ENCODE results near the gene METTL25B. TPM values are rescaled to one million over a fixed set of nuclear protein-coding genes. Genes with fewer than 3 reads are reported as not detected.

Gene METTL25B
- total RNA-seq, 1 experiment from 2014 or later: 10.4 TPM

DNA sequence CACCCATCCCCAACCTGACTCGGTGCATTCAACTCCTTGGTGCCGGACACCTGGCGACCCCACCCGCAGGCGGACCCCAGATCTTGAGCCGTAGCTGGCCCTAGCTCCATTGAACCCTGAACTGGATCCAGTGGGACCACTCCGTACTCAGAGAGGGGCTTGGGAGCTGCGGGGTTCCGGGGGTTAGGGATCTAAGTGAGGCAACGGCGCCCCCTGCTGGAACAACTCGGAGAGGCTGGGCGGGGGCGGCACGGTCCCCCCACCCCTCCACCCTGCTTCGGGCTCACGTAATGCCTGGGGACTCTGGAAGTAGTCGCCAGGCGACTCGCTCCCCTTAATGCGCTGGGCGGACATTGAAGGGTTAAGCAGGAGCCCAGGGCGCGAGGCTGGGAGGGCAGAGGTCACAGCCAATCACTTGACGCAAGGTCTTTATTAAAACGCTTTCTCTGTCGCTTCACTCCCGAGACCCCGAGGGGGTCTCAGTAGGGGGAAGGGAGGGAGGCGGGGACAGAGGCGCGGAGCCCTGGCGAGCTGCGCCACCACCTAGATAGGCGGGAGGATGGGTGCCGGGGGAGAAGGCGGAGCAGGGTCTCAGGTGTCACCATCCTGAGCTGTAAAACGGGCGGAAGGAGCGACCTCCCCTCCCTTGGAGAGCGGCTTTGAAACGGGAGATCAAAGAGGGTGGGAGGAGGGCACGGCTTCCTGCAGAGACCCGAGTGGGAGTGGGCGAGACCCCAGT is 22.2 kb upstream of the METTL25B start:
- ATAC-seq (peak; percentile 29), DNase-seq (peak; percentile 72)
- Histone ChIP-seq H2AFZ (ENCODE audit: low read length) (peak overlapping the region; percentile 83), H3K4me2 (ENCODE audit: low read length) (peak overlapping the region; percentile 98), H3K27ac (ENCODE audit: low read length) (no peak overlapping the region), H3K9me2 (replicated peaks; ENCODE audit: low read length) (no peaks in the 10 kb centered on the region), H3K79me2 (ENCODE audit: low read length) (peaks cover 17% of the 10 kb centered on the region), H3K27me3 (ENCODE audit: low read length) (no peaks in the 10 kb centered on the region), H3K9me3 (ENCODE audit: low read length) (no peaks in the 10 kb centered on the region), H3K4me1 (ENCODE audit: insufficient read depth, low read length) (peaks cover 58% of the 10 kb centered on the region), H4K20me1 (ENCODE audit: low read length) (no peaks in the 10 kb centered on the region), H3F3A (ENCODE audit: low read length, unreplicated experiment) (no peaks in the 10 kb centered on the region), H3K9ac (ENCODE audit: low read length) (peak overlapping the region; percentile 63), H3K36me3 (ENCODE audit: low read depth, low read length) (no peaks in the 10 kb centered on the region), H3K4me3 (ENCODE audit: low read length) (peak overlapping the region; percentile 71)
- TF ChIP-seq, protein P1, sequence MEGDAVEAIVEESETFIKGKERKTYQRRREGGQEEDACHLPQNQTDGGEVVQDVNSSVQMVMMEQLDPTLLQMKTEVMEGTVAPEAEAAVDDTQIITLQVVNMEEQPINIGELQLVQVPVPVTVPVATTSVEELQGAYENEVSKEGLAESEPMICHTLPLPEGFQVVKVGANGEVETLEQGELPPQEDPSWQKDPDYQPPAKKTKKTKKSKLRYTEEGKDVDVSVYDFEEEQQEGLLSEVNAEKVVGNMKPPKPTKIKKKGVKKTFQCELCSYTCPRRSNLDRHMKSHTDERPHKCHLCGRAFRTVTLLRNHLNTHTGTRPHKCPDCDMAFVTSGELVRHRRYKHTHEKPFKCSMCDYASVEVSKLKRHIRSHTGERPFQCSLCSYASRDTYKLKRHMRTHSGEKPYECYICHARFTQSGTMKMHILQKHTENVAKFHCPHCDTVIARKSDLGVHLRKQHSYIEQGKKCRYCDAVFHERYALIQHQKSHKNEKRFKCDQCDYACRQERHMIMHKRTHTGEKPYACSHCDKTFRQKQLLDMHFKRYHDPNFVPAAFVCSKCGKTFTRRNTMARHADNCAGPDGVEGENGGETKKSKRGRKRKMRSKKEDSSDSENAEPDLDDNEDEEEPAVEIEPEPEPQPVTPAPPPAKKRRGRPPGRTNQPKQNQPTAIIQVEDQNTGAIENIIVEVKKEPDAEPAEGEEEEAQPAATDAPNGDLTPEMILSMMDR (conservative IDR thresholded peaks at IDR 0.05; ENCODE audit: low read depth, low read length): peak; percentile 99
- TF ChIP-seq EZH2phosphoT487 (IDR thresholded peaks at IDR 0.05; ENCODE audit: borderline replicate concordance, low read length): no peak
- ChIA-PET POLR2A (ENCODE audit: unreplicated experiment) (interaction anchor here (0.5 to 1.0 kb wide), 3 partner anchors 15 to 17 kb away, joined by 3 to 7 read pairs (median 4); no protein-coding TSS in a partner anchor), CTCF (interaction anchor here (0.5 to 3.7 kb wide), 8 partner anchors 14 to 51 kb away, joined by 3 to 84 read pairs (median 3); no protein-coding TSS in a partner anchor)
- intact Hi-C loops (cut with micrococcal nuclease): loop anchor here (1.0 kb wide), 1 partner anchor 17 kb away; no protein-coding TSS in a partner anchor
- BruUV-seq (replicated peaks): no TSS peak

DNA sequence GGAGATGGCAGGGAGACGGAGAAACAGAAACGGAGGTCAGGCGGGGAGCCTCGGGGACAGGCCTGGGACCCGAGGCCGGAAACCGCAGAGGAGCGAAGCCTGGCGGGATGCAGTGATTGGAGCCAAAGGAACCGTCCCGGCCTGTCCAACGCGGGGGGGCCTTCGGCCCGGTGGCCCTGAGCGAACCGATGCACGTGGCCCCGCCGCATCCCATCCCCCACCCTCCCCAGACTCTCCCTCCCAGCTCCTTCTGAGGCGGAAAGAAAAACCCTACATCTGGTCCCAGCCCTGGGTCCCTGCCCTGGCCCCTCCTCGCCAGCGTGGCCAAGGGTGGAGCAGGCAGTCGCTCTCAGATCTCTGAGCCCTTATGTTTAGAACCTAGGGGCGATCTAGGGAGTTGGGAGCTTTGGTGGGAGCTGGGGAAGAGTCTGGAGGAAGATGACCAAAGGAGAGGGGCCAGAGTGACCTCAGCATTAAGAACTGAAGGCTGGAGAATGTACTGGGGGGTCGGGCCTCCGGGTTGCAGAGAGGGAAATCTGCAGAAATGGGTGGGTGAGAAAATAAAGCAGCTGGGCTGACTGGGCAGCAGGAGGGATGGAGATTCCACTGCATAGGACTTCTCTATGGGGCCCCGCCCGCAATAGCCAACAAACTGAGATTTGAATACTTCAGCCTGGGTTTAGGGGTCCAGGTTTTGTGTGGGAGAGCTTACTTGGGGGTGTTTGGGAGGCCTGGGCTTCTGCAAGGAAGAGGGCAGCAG is 21.4 kb upstream of the METTL25B start:
- peak; percentile 29 for DNase-seq
- Histone ChIP-seq H2AFZ (ENCODE audit: low read length) (peak overlapping the region; percentile 83), H3K9me2 (replicated peaks; ENCODE audit: low read length) (no peaks in the 10 kb centered on the region), H3K4me3 (ENCODE audit: low read length) (peak overlapping the region; percentile 71), H3K9ac (ENCODE audit: low read length) (peak overlapping the region; percentile 4; the same call in 1 of the 2 replicates), H3K79me2 (ENCODE audit: low read length) (peaks cover 17% of the 10 kb centered on the region), H3K27ac (ENCODE audit: low read length) (no peak overlapping the region), H3F3A (ENCODE audit: low read length, unreplicated experiment) (no peaks in the 10 kb centered on the region), H3K27me3 (ENCODE audit: low read length) (no peaks in the 10 kb centered on the region), H3K4me1 (ENCODE audit: insufficient read depth, low read length) (peaks cover 58% of the 10 kb centered on the region), H3K4me2 (ENCODE audit: low read length) (peak overlapping the region; percentile 98), H3K36me3 (ENCODE audit: low read depth, low read length) (no peaks in the 10 kb centered on the region), H4K20me1 (ENCODE audit: low read length) (no peaks in the 10 kb centered on the region), H3K9me3 (ENCODE audit: low read length) (no peaks in the 10 kb centered on the region)
- POLR2A ChIA-PET (ENCODE audit: unreplicated experiment): interaction anchor here (0.5 to 0.6 kb wide), 3 partner anchors 15 to 34 kb away, joined by 3 to 7 read pairs (median 5); partner anchors contain the start of gene MRPL24
- peak; percentile 1 for ATAC-seq
- CTCF ChIA-PET: interaction anchor here (1.0 to 3.7 kb wide), 4 partner anchors 17 to 29 kb away, joined by 3 to 84 read pairs (median 5); no protein-coding TSS in a partner anchor
- no TSS peak for BruUV-seq (replicated peaks)
- intact Hi-C loops (cut with micrococcal nuclease): no loop called here
- TF ChIP-seq EZH2phosphoT487 (IDR thresholded peaks at IDR 0.05; ENCODE audit: borderline replicate concordance, low read length) (no peak), EZH2 (IDR thresholded peaks at IDR 0.05; ENCODE audit: low read length, unreplicated experiment) (no peak)
- TF ChIP-seq, protein P1 (conservative IDR thresholded peaks at IDR 0.05; ENCODE audit: low read depth, low read length): no peak
